Neutrophil (primary cell): ENCODE measurements around the gene METTL1.

Experiments
- H3K27ac ChIP-seq: fragments of 200-600 bp; sonication (generic); 2 replicates; pipeline ENCODE4 v1.5.1; 2016; ENCODE audit warnings: mild to moderate bottlenecking, moderate library complexity
- H3K27me3 ChIP-seq: fragments of 200-600 bp; sonication (generic); 2 replicates; pipeline ENCODE4 v1.6.0; 2016; ENCODE audit warnings: mild to moderate bottlenecking
- H3K36me3 ChIP-seq: fragments of 200-600 bp; sonication (generic); 2 replicates; pipeline ENCODE4 v1.5.1; 2017
- H3K4me1 ChIP-seq, 2 experiments: fragments of 200-600 bp in 1 of 2; sonication (generic) in 1 of 2; 1 replicate in 1 of 2; 2 replicates in 1 of 2; pipeline versions ENCODE4 v1.5.1 to v1.6.1; 2013 to 2016; ENCODE audit warnings: low read depth in 1 of 2, low read length in 1 of 2, mild to moderate bottlenecking in 1 of 2, moderate library complexity in 1 of 2; ENCODE audit not compliant: control insufficient read depth in 1 of 2, insufficient read depth in 1 of 2
- H3K4me3 ChIP-seq, 2 experiments: fragments of 200-600 bp in 1 of 2; sonication (generic) in 1 of 2; 1 replicate in 1 of 2; 2 replicates in 1 of 2; pipeline ENCODE4 v1.5.1; 2013 to 2016; ENCODE audit warnings: low read depth in 1 of 2, low read length in 1 of 2, mild to moderate bottlenecking in 1 of 2, moderate library complexity in 1 of 2
- H3K9me3 ChIP-seq: fragments of 200-600 bp; sonication (generic); 2 replicates; pipeline ENCODE4 v1.5.1; 2016
- CTCF ChIP-seq: fragments of 200-600 bp; sonication (generic); IDR thresholded peaks from 2 replicates; pipeline ENCODE4 v1.5.1; 2016; ENCODE audit warnings: antibody characterized with exemption

The METTL1 gene

DNA sequence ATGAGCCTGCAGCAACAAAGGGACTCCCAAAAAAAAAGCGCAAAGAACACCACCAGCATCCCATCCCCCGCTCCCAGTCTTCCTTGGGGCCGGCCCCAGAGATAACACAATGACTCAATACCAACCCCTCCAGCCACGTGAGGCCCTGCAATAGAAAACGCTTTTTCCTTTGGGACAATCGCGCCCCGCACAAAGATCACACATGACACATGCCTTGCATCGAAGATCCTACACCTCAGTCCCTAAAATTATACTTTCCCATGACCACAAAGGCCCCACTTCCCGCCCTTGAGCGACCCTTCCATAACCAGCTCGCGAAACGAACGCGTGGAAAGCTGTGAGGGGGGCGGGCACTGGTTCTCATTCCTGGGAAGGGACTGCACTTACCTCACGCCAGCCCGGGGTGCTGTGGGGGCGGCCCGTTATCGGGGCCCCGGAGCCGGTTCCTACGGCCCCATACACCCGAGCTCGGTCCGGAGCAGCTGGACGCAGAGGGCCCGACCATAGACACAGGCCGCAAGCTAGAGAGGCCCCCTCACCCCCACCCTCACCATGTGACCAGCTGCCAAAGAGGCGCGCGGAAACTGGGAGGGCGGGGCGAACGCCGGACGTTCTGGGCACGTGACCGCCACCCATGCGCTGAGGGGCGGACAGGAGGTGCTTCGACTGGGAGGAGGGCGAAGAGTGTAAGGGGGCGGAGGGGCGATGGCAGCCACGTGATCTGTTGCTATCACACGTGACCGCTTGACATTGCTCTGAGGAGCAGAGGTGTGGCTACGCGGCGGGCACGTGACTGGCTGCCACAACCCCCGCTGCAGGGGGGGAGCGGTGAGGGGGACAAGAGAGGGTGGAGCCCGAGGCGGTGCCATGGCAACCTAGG, 19.9 kb downstream of the METTL1 start, which contains the start of gene CDK4:
Gene CDK4 (minus strand): TSS at position 523 of the 880 bp plus-strand sequence. CDS start 593 bp downstream, outside the sequence.
- H3K4me3 ChIP-seq = peak within 1 kb of the TSS; percentile 64 to 78
- no peak for TF ChIP-seq CTCF
- no peaks in the 10 kb centered on the region for H3K36me3 ChIP-seq
- H3K27me3 ChIP-seq = peaks cover 46% of the 10 kb centered on the region
- H3K9me3 ChIP-seq = no peaks in the 10 kb centered on the region
- peak within 1 kb of the TSS; percentile 54 for H3K27ac ChIP-seq
- H3K4me1 ChIP-seq = peaks cover 36 to 42% of the 10 kb centered on the region in 2 experiments

- Histone ChIP-seq H3K27me3 (peaks cover 40% of the 10 kb centered on the region), H3K27ac (no peak overlapping the region), H3K4me1 (peaks cover 30 to 36% of the 10 kb centered on the region in 2 experiments)
Measured at GRCh38 chr12:57751432-57751787, 20.5 kb downstream of the METTL1 start.

GRCh38 chr12:57750561-57751431, 21.1 kb downstream of the METTL1 start:
- Histone ChIP-seq H3K4me1 (peaks cover 24 to 31% of the 10 kb centered on the region in 2 experiments), H3K36me3 (no peaks in the 10 kb centered on the region), H3K27ac (no peak overlapping the region)

More at GRCh38 chr12:57751432-57751787, 20.5 kb downstream of the METTL1 start:
- no peaks in the 10 kb centered on the region for H3K36me3 ChIP-seq
- H3K9me3 ChIP-seq = no peaks in the 10 kb centered on the region
- peak overlapping the region; percentile 64 to 78 for H3K4me3 ChIP-seq
- TF ChIP-seq CTCF = no peak

DNA sequence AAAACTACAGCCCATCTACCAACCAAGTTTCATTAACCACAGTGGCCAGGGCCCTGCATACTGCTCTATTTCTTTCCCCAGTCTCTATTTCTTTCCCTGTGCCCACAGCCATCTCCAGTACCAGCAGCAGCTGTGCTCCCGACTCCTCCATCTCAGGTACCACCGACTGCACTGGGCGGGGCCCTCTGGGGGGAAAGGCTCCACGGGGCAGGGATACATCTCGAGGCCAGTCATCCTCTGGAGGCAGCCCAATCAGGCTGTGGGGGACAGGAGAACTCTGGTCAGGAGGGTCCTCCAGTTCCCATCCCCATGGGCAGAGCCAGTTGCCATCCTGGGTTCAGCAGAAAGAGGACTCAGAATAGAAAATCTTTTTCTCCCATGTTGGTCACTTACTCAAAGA, 22.8 kb downstream of the METTL1 start:
- TF ChIP-seq CTCF = no peak
- peaks cover 31 to 32% of the 10 kb centered on the region in 2 experiments for H3K4me1 ChIP-seq
- H3K4me3 ChIP-seq = no peak overlapping the region
- peaks cover 16% of the 10 kb centered on the region for H3K27me3 ChIP-seq
- H3K27ac ChIP-seq = no peak overlapping the region
- H3K9me3 ChIP-seq = no peaks in the 10 kb centered on the region
- no peaks in the 10 kb centered on the region for H3K36me3 ChIP-seq

More at GRCh38 chr12:57750561-57751431, 21.1 kb downstream of the METTL1 start:
- no peak for TF ChIP-seq CTCF
- no peak overlapping the region for H3K4me3 ChIP-seq
- peaks cover 34% of the 10 kb centered on the region for H3K27me3 ChIP-seq
- no peaks in the 10 kb centered on the region for H3K9me3 ChIP-seq

GRCh38 chr12:57746025-57746424, 25.9 kb downstream of the METTL1 start:
- Histone ChIP-seq H3K4me1 (peaks cover 41 to 47% of the 10 kb centered on the region in 2 experiments), H3K4me3 (no peak overlapping the region), H3K36me3 (no peaks in the 10 kb centered on the region), H3K27ac (no peak overlapping the region), H3K9me3 (no peaks in the 10 kb centered on the region), H3K27me3 (no peaks in the 10 kb centered on the region)
- no peak for TF ChIP-seq CTCF
